Stimulated activated CD4-positive, alpha-beta T cell treated with anti-CD3 and anti-CD28 coated beads, Interleukin-1b, Interleukin-23, amount 100 ng/mL, for 4 hours (primary cell): ENCODE results near the gene ORAI1.
"Not testable (repeated sequence)": the region's sequence is repeated elsewhere in the genome, so short reads cannot be mapped to it uniquely, and the experiment has no call there.

ENCODE experiments used
- DNase-seq, 2 donors: peaks; one replicate each; pipeline ENCODE4 v3.0.0-alpha.2; 2020; ENCODE audit warnings: low read depth in 2 of 2

ORAI1 gene

GRCh38 chr12:121649322-121649721, 23.0 kb downstream of the ORAI1 start:
- no peak for DNase-seq

- no peak for DNase-seq
These were observed 23.6 kb downstream of the ORAI1 start for GRCh38 chr12:121649819-121650353.

DNA sequence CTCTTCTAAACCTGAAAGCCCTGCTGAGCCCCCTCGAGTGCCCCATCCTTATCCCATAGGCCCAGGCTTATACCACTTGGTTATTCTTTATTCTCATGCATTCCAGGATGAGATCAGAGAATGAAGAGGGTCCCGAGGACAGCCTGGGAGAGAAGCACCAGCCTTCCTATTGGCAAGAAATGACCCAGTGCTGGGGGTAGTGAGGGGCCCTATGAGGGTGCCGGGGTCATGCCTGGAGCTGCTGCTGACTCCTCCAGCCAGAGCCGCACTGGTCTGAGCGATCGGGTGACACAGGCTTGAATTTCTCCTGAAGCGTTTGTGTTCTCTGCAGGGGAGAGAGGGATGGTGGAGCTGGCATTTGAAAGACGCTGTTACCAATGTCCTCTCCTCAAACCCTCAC, 25.0 kb downstream of the ORAI1 start:
- no peak for DNase-seq

DNA sequence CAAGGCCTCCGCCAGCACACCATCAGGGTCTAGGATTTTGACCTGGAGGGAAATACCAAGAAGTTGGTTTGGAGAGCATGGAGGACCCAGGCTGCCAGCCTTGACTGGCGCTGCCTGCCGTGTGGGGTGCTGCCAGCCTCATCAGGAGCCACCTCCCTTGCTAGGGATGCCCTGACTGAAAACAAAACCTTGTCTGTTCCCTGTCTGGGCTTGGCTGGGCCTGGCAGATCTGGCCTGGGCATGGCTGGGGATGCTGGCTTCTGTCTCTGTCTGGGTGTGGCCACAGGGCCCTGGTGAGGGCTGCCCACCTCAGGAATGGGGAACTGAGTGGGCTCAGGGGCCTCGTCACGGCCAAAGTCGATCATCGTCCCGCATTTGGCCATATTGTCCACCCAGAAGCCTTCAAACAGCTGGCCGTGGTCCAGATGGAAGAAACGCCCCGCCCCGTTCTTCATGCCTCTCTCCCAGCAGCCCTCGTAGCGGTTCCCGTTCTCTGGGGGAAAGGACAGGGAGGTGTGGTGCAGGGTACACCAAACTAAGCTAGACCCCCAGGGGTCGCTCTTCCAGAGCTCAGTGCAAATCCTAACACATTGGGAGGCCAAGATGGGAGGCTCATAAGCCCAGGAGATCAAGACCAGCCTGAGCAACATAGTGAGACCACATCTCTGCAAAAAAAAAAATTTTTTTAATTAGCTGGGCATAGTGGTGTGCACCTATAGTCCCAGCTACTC, 26.6 kb downstream of the ORAI1 start:
- no peak for DNase-seq

DNA sequence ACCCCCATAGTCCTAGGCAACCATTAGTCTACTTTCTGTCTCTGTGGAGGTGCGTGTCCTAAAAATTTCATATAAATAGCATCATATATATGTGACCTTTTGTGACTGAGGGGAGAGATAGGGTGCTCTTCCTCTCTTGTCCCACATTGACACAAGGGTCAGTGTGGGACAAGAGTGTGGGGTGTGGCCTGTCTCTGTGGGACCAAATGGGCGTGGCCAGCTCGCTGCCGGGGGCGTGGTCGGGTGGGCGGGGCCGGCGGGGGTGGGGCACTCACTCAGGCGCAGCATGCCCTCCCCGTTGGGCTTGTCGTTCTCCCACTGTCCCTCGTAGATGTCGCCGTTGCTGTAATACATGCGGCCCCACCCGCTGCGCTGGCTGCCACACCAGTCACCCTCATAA, 27.7 kb downstream of the ORAI1 start:
- no peak for DNase-seq

DNA sequence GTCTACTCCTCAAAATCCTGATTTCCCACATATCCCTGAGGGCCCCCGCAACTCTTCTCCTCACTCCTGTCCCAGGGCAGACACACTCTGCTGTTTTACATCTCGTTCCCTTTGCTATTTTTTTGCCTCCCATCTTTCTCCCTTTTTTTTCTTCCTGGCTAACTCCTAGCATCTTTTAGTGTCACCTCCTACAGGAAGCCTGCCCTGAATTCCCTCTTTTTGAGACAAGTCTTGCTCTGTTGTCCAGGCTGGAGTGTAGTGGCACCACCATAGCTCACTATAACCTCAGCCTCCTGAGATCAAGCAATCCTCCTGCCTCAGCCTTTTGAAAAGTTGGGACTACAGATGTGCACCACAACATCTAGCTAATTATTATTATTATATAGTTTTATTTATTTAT, 29.8 kb downstream of the ORAI1 start:
- DNase-seq = no peak

GRCh38 chr12:121657305-121658008, 31.1 kb downstream of the ORAI1 start:
- DNase-seq = no peak

DNA sequence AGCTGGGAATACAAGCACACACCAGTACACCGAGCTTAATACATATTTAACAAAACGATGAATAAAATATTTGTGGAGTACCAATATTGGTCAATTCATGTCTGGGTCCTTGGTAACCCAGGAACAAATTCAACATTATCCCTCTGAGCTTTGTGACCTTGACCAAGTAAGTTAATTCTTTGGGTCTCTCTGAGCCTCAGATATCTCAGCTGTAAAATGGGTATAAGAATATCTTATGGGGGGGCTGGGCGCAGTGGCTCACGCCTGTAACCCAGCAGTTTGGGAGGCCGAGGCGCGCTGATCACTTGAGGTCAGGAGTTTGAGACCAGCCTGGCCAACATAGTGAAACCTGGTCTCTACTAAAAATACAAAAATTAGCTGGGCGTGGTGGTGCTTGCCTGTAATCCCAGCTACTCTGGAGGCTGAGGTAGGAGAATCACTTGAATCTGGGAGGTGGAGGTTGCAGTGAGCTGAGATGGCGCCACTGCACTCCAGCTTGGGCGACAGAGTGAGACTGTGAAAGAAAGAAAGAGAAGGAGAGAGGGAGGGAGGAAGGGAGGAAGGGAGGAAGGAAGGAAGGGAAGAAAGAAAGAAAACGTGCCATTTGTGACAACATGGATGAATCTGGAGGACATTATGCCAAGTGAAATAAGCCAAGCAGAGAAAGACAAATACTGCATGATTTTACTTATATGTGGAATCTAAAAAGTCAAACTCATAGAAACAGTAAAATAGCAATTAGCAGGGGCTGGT, 35.2 kb downstream of the ORAI1 start:
- not testable (repeated sequence) for DNase-seq

DNA sequence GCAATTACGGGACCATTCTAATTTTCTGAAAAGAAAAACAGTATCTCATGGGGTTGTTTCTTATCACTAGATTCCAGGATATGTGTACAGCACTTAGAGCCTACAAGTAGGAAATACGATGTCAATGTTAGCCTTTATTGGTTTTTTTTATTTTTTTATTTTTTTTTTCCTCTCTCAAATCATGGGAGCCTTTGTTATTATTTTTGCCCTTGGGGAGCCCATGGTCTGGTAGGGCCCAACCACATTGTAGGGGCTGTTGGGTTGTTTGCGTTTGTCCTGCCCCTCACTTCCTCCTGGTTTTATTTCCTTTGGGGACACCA, 37.2 kb downstream of the ORAI1 start:
- DNase-seq = no peak

- not testable (repeated sequence) for DNase-seq
These were observed 40.5 kb downstream of the ORAI1 start for GRCh38 chr12:121666829-121667228.

DNA sequence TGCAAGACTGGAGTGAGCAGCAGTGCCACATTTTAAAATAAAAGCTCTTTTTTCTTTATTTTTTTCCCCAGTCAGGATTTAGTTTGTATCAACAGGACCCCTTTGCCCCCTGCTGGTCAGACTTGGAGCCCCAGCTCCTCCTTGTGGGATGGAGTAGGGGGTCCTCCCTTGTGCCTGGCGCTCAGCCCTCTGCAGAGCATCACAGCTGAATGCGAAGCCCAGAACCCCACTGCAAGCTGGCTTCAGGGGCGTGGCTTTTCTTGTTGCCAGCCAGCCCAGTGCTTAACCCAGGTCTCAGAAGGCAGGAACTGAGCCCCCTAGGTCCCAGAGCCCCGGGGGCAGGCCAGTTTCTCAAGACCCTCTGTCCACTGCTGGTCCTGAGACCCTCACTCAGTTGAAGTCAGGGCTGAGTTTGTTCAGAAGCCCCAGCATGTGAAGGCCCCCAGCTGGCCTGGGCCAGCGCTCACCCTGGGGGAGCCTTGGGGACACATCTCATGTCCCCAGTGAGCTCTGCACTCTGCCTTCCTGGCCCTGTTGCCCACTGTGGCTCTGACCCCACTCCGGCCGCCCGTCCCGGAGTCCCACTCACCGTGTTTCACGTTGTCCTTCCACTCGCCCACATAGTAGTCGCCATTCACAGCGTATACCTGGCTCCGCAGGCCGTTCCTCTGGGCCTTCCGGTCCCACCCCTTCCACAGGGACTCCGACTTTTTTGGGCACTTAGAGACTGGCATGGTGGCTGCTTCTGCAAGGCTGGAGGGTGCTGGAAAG, 42.6 kb downstream of the ORAI1 start:
- peak; percentile 47 to 51 for DNase-seq

DNA sequence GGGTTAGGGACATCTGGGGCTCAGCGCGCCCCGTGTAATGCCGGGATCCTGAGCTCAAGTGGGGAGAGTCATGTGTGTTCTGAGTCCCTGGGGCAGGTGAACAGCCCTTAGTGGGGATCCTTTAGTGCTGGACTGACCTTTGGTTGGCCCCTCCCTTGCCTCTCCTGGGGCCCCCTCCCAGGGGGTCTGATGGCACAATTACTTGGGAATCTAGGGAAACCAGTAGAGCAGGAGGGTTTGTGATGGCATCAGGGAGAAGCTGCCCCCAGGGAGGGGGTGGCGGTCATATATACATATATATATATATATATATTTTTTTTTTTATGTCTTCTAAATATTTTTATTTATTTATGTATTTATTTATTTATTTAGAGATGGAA, 43.2 kb downstream of the ORAI1 start, which contains the start of gene MORN3:
Gene MORN3, minus strand, starts transcription at position 134 of the 380 bp plus-strand sequence. CDS start 171 bp downstream, outside the sequence.
- no peak for DNase-seq

DNA sequence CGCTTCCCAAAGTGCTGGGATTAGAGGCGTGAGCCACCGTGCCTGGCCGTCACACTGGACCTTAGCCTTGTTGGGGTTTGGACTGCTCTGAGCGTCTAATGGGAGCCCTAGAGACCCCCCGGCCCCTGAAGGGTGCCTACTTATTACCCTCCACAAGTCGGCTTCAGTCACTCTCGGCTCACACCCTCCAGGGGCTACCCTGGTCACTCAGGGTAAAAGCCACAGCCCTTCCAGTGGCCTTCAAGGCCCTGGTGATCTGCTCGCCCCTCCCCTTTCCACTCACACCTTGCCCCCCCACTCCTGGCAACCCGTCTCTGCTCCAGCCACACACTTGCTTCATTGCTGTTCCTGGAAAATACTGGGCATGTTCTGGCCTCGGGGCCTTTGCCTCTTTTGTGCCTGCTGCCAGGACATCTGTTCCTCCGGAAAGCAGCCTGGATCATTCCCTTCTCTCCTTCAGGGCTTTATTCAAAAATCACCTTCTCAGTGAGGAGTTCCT, 46.7 kb downstream of the ORAI1 start:
- DNase-seq = no peak

- no peak for DNase-seq
These were observed 49.9 kb downstream of the ORAI1 start for GRCh38 chr12:121676190-121676589.

DNA sequence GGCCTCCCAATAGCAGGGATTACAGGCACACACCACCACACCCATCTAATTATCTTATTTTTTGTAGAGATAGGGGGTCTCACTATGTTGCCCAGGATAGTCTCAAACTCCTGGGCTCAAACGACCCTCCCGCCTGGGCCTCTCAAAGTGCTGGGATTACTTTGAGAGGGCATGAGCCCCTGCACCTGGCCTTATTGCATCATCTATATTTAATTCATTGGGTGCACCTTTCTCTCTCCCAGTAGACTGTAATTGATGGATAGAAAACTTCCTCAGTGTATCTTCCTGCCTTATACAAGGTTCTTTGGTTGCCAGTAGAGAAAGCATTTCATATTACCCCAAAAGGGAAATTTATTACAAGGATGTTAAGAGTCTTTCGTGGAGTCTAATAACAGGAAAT, 52.0 kb downstream of the ORAI1 start:
- DNase-seq = no peak

DNA sequence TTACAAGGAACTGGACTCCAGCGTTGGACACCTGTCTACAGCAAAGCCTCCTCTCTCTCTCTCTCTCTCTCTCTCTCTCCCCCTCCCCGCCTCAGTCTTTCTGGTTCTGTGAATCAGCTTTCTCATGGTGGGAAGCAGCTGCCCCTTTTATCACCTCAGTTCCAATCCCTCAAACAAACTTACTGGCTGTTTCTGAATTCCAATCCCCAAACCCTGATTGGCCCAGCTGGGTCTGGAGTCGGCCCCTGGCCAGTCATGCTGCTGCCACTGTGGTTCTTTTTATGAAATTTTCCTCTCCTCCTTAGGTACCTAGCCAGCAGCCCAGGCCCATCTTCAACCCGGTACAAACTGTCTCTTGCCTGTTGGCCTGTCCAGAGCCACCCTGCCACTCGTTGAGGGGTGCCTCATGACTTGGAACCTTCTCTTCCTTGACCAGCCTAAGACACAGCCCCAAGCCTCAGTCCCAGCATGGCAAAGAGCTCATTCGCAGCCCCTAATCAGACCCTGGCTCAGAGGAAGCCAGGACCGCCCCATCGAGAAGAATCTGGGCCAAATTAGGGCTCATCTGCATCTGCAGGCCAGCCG, 52.5 kb downstream of the ORAI1 start:
- DNase-seq = no peak

DNA sequence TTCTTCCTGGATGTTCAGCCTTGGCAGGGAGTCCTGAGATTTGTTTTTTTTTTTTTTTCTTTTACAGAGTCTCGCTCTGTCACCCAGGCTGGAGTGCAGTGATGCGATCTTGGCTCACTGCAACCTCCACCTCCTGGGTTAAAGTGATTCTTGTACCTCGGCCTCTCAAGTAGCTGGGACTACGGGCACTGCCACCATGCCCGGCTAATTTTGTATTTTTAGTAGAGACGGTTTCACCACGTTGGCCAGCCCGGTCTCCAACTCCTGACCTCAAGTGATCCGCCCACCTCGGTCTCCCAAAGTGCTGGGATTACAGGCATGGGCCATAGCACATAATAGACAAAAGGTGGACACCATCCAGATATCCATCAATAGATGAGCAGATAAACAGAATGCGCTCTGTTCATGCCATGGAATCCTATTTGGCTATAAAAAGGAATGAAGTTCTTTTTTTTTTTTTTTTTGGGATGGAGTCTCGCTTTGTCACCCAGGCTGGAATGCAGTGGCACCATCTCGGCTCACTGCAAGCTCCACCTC, 53.4 kb downstream of the ORAI1 start:
- not testable (repeated sequence) for DNase-seq

GRCh38 chr12:121688966-121689365, 62.6 kb downstream of the ORAI1 start:
- DNase-seq = no peak

GRCh38 chr12:121689430-121689829, 63.1 kb downstream of the ORAI1 start:
- DNase-seq = no peak
